Large intestine (tissue), 3 donors: ENCODE results near the gene MSANTD2. TPM values are rescaled to one million over a fixed set of nuclear protein-coding genes. Genes with fewer than 3 reads are reported as not detected.

Source experiments
- DNase-seq, 2 donors: peaks; one replicate each; pipeline versions ENCODE4 v3.0.0 to v3.0.0-alpha.2; 2013
- H3K27ac ChIP-seq: one replicate; pipeline ENCODE4 v1.5.1; 2013; ENCODE audit warnings: low read length
- H3K27me3 ChIP-seq: 2 replicates; pipeline ENCODE4 v1.6.1; 2013; ENCODE audit warnings: low read length; ENCODE audit not compliant: control insufficient read depth, insufficient read depth
- H3K36me3 ChIP-seq: 2 replicates; pipeline ENCODE4 v1.6.1; 2013; ENCODE audit warnings: low read length; ENCODE audit not compliant: control insufficient read depth, insufficient read depth
- H3K4me1 ChIP-seq: one replicate; pipeline ENCODE4 v1.6.1; 2013; ENCODE audit warnings: low read length; ENCODE audit not compliant: control insufficient read depth, insufficient read depth
- H3K4me3 ChIP-seq: one replicate; pipeline ENCODE4 v1.5.1; 2013; ENCODE audit warnings: low read length
- H3K9me3 ChIP-seq: one replicate; pipeline ENCODE4 v1.6.1; 2013; ENCODE audit warnings: mild to moderate bottlenecking, low read depth, low read length, moderate library complexity; ENCODE audit not compliant: control insufficient read depth
- WGBS: methylation state at CpG from one replicate; pipeline ENCODE4 v1.1.5; 2013; ENCODE audit warnings: low lambda C conversion rate; ENCODE audit not compliant: insufficient coverage; 5-methylcytosine and 5-hydroxymethylcytosine counted together
- polyA plus RNA-seq: library from polyadenylated mRNA; unstranded; fragments of 120-200 nt; gene quantifications from one replicate; pipeline ENCODE4 v1.2.1, GENCODE V29; 2013

Gene MSANTD2
- polyA plus RNA-seq, 1 donor, result 23.2 TPM

DNA sequence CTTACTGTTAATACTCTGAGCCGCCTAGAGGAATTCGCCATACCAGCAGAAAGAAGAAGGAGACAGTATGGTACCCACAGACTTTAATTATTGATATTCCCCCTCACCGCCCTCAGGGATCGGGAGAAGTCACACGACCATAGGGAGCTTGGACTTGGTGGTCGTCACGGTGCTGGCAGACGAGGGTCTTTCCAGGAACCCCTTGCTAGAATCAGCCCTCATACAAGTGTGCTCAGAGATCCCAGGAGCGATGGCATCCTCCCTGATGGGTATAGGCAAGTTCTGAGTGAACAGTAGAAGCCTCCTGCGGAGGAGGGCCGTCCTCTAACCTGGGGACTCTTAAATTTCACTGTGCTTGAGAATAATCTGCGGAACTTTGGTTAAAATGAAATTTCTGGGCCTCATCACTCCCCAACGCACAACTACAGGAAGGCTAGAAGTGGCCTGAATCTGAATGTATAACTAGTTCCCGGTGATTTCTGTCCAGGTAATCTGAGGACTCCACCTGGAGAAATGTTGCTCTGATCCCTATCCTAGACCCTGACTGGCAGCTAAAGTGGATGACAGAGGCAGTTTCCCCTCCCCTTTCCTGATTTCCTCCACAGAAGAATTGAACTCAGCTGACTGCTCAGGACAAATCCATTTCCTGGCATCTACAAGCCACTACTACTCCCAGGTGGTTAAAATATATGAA lies 52.7 kb downstream of the MSANTD2 start:
- peaks cover 4% of the 10 kb centered on the region for H3K9me3 ChIP-seq
- peaks cover 16% of the 10 kb centered on the region for H3K4me1 ChIP-seq
- DNase-seq, result no peak
- no peak overlapping the region for H3K4me3 ChIP-seq
- H3K27ac ChIP-seq, result no peak overlapping the region
- H3K27me3 ChIP-seq, result peaks cover 98% of the 10 kb centered on the region
- WGBS, result no CpG with 5 or more reads among the region's 14 CpGs
- H3K36me3 ChIP-seq, result no peaks in the 10 kb centered on the region

GRCh38 chr11:124746621-124747243 lies 53.5 kb downstream of the MSANTD2 start:
- Histone ChIP-seq H3K4me1 (peaks cover 8% of the 10 kb centered on the region), H3K27me3 (peaks cover 98% of the 10 kb centered on the region), H3K4me3 (peak overlapping the region; percentile 56), H3K9me3 (peaks cover 1% of the 10 kb centered on the region), H3K36me3 (no peaks in the 10 kb centered on the region), H3K27ac (peak overlapping the region; percentile 71)
- peak; percentile 80 to 94 for DNase-seq
- WGBS, result no CpG with 5 or more reads among the region's 37 CpGs

DNA sequence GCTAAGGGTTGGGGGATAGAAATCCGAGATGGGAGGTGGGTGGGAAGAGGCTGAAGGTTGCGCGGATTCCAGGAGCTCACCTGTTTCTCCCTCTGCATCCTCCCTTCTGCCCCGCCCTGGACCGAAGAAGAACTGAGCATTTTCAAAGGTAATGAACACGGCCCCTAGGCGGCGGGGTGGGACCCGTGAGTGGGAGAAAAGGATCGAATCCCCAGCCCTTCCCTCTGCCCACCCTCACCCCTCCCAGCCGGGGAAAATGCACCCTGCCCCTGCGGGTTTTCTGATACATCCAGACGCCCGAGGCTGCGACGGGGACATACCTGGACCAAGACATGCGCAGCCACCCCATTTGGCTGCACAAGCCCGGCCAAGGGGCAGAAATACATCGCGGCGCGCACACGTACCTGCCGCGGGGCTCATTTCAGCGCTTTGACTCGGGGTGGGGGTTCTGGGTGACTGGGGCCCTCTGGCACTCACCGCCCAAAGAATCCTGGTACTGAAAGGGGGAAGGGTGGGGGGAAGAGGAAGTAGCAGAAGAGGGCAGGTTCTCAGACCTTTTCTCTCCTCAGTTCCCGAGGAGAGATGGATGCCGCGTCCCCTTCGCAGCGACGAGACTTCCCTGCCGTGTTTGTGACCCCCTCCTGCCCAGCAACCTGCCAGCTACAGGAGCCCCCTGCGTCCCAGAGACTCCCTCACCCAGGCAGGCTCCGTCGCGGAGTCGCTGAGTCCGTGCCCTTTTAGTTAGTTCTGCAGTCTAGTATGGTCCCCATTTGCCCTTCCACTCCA lies 54.2 kb downstream of the MSANTD2 start:
- H3K4me3 ChIP-seq, result peak overlapping the region; percentile 56
- peak in 1 of 2 donors; percentile 63 for DNase-seq
- WGBS, result no CpG with 5 or more reads among the region's 41 CpGs
- H3K4me1 ChIP-seq, result peaks cover 8% of the 10 kb centered on the region
- peaks cover 98% of the 10 kb centered on the region for H3K27me3 ChIP-seq
- H3K36me3 ChIP-seq, result no peaks in the 10 kb centered on the region
- H3K27ac ChIP-seq, result peak overlapping the region; percentile 71
- H3K9me3 ChIP-seq, result no peaks in the 10 kb centered on the region

DNA sequence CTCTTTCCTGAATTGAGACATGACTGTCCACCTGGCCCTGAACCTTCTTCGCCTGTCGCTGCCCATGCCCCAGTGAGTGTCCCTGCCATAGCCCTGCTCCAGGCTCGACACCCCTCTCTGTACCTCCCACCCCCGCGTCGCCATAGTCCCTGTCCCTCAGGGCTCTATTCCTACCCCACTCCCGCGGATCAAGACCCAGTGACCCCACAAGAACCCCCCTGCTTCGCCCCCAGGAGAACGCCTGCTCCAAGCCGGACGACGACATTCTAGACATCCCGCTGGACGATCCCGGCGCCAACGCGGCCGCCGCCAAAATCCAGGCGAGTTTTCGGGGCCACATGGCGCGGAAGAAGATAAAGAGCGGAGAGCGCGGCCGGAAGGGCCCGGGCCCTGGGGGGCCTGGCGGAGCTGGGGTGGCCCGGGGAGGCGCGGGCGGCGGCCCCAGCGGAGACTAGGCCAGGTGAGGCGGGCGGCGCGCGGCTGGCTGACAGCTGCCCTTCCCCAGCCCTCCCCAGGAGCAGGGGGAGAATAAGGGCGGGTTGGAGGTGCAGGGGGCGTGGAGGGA lies 54.9 kb downstream of the MSANTD2 start:
- WGBS, result no CpG with 5 or more reads among the region's 44 CpGs
- peaks cover 11% of the 10 kb centered on the region for H3K4me1 ChIP-seq

DNA sequence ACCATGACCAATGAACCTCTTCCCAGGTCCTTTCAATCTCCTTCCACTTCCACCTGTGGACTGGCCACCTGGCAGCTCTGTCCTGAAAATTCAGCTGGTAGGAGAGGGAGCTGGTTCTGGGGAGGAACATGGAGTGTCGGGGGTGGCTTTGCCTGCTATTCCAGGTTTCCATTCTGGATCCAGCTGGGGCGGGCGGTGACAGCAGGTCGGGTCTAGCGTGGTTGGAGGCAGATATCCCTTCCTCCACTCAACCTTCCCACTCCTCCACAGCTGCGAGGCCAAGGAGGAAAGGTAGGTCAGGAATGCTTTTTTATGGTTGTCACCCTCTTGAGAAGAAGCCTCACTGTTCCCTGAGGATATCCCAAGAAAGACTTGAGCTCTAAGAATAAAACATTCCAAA lies 57.2 kb downstream of the MSANTD2 start:
- no peaks in the 10 kb centered on the region for H3K36me3 ChIP-seq
- H3K4me1 ChIP-seq, result peaks cover 21% of the 10 kb centered on the region
- no peak for DNase-seq
- H3K27ac ChIP-seq, result no peak overlapping the region
- 40% methylated on average over 1 of the region's 6 CpGs for WGBS
- H3K9me3 ChIP-seq, result no peaks in the 10 kb centered on the region
- no peak overlapping the region for H3K4me3 ChIP-seq
- peaks cover 96% of the 10 kb centered on the region for H3K27me3 ChIP-seq

More for the DNA sequence above, 54.9 kb downstream of the MSANTD2 start:
- DNase-seq, result no peak
- H3K27me3 ChIP-seq, result peaks cover 98% of the 10 kb centered on the region
- no peak overlapping the region for H3K4me3 ChIP-seq
- no peaks in the 10 kb centered on the region for H3K36me3 ChIP-seq
- no peaks in the 10 kb centered on the region for H3K9me3 ChIP-seq
- H3K27ac ChIP-seq, result no peak overlapping the region

DNA sequence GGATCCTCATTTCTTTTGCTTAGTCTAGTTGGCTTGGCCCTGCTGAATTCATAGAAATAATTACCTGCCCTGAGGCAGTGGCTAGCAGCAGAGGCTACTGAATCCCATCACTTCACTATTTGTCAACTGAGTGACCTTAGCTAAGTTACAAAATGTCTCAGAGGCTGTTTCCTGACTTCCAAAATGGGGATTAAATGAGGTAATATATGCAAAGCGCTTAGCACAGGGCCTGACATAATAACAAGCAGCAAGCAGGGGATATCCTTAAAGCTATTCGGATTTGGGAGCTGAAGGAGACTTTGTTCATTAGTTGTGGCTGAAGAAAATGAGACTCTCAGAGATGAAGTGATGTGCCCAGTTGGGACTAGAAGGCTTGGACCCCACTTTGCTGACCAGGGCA lies 57.7 kb downstream of the MSANTD2 start:
- Histone ChIP-seq H3K36me3 (no peaks in the 10 kb centered on the region), H3K27ac (no peak overlapping the region), H3K4me1 (peaks cover 21% of the 10 kb centered on the region), H3K27me3 (peaks cover 96% of the 10 kb centered on the region), H3K9me3 (no peaks in the 10 kb centered on the region), H3K4me3 (no peak overlapping the region)
- DNase-seq, result no peak
- no CpG with 5 or more reads among the region's 2 CpGs for WGBS

- Histone ChIP-seq H3K9me3 (no peaks in the 10 kb centered on the region), H3K27ac (no peak overlapping the region), H3K27me3 (peaks cover 89% of the 10 kb centered on the region), H3K4me1 (peaks cover 15% of the 10 kb centered on the region), H3K36me3 (no peaks in the 10 kb centered on the region), H3K4me3 (peak overlapping the region; percentile 39)
- no CpG with 5 or more reads among the region's 37 CpGs for WGBS
- DNase-seq, result no peak
These were observed 59.8 kb downstream of the MSANTD2 start for GRCh38 chr11:124740277-124740882.

DNA sequence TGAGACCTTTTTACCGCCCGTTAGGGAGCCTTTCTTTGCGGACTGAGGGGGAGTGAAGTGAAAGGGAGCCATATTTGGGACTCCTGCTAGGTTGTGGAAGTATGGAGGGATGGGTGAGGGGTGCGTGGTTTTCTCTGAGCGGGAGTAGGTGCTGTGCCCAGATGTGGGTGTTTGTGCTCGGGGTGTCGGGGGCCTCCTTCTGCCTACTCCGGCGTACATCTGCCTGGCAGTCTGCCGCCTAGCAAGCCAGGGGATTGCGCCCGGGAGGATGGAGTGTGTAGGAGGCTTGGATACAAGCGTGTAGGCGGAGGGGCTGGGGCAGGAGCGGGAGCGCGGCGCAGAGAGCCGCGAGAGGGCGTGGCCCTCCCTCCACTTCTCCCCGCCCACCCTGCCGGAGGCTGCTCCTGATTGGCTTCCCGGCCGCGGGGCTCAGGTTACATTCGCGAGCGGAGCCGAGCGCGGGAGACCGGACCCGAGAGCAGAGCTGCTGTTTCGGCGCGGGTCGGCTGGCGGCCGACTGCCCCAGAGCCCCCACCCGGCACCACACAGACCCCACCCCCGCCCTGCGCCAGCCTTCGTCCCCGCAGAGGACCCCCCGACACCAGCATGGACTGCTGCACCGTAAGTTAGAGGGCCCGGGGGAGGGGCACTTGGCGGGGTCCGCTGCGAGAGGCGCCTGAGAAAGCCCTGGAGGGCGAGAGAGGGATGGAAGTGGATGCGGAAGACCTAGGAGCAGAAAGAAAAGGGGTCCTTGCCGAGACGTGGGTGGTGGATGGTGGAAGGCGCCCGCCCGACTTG lies 60.5 kb downstream of the MSANTD2 start, which contains the start of gene NRGN:
NRGN (plus strand) TSS at position 464 of the 798 bp plus-strand sequence; CDS start at position 607, 143 bp downstream.
- H3K9me3 ChIP-seq, result no peaks in the 10 kb centered on the region
- H3K4me1 ChIP-seq, result peaks cover 13% of the 10 kb centered on the region
- peak within 1 kb of the TSS; percentile 39 for H3K4me3 ChIP-seq
- H3K27ac ChIP-seq, result no peak within 1 kb of the TSS
- WGBS, result no CpG with 5 or more reads among the region's 59 CpGs
- peak; percentile 77 to 85 for DNase-seq
- peaks cover 88% of the 10 kb centered on the region for H3K27me3 ChIP-seq
- no peaks in the 10 kb centered on the region for H3K36me3 ChIP-seq

DNA sequence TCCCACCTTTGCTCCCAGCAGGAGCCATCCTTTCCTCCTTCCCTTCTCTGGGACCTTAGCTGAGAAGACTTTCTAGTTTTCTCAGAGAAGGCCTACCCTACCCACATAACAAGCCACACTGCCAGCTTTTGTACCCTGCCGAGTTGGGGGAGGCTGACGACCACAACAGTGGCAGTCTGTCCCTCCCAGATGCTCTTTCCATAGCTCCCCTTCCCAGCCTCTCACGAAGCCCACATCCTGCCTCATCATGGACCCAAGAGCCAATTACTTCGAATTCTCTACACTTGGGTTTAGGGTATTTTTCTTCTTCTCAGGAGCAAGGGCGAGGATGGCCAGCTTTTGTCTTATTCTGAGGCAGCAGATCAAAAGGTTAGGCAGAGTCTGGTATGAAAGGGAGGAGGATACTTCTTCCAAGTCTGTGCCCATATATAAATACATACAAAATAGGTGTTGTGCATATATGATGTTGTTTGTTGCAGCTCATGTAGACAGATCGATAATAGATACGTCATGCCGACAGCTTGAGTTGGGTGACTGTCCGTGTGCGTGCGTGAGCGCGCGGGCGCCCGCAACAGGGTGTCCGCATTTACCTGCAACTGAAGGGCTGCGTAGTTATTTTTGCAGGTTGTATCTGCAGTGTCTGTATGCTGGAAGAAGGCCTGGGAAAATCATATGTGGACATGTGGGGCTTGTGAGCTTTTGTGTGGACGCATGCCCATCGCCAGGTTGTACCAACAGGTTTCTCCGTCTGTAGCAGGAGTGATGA lies 61.3 kb downstream of the MSANTD2 start:
- no peak overlapping the region for H3K27ac ChIP-seq
- H3K36me3 ChIP-seq, result no peaks in the 10 kb centered on the region
- H3K4me1 ChIP-seq, result peaks cover 13% of the 10 kb centered on the region
- WGBS, result no CpG with 5 or more reads among the region's 21 CpGs
- H3K9me3 ChIP-seq, result no peaks in the 10 kb centered on the region
- H3K27me3 ChIP-seq, result peaks cover 85% of the 10 kb centered on the region
- DNase-seq, result no peak
- H3K4me3 ChIP-seq, result peak overlapping the region; percentile 39
